Kidney tubule cell (primary cell): ENCODE data around the gene RANBP17.
"Not testable (repeated sequence)": the region's sequence is repeated elsewhere in the genome, so short reads cannot be mapped to it uniquely, and the experiment has no call there.

Experiments
- DNase-seq: peaks from one replicate; pipeline ENCODE4 v3.0.0-alpha.2; 2018; ENCODE audit warnings: low spot score

RANBP17 gene

GRCh38 chr5:170941788-170942187 is 80.0 kb downstream of the RANBP17 start:
- no peak for DNase-seq

- DNase-seq = no peak
Measured at GRCh38 chr5:170945275-170945674, 83.5 kb downstream of the RANBP17 start.

GRCh38 chr5:170960567-170960966 is 98.7 kb downstream of the RANBP17 start:
- no peak for DNase-seq

GRCh38 chr5:170963521-170963920 is 101.7 kb downstream of the RANBP17 start:
- DNase-seq = no peak

- no peak for DNase-seq
Measured at GRCh38 chr5:170974461-170974860, 112.6 kb downstream of the RANBP17 start.

- not testable (repeated sequence) for DNase-seq
Measured at GRCh38 chr5:170980261-170980660, 118.4 kb downstream of the RANBP17 start.

- no peak for DNase-seq
Measured at GRCh38 chr5:170985486-170985885, 123.7 kb downstream of the RANBP17 start.

GRCh38 chr5:170986598-170986997 is 124.8 kb downstream of the RANBP17 start:
- DNase-seq = peak; percentile 20

GRCh38 chr5:170993476-170993875 is 131.7 kb downstream of the RANBP17 start:
- DNase-seq = no peak

GRCh38 chr5:171010086-171010485 is 148.3 kb downstream of the RANBP17 start:
- no peak for DNase-seq

GRCh38 chr5:171010816-171011215 is 149.0 kb downstream of the RANBP17 start:
- DNase-seq = no peak

- no peak for DNase-seq
Measured at GRCh38 chr5:171023508-171023907, 161.7 kb downstream of the RANBP17 start.

- no peak for DNase-seq
Measured at GRCh38 chr5:171024084-171024483, 162.3 kb downstream of the RANBP17 start.

- DNase-seq = no peak
Measured at GRCh38 chr5:171029401-171029800, 167.6 kb downstream of the RANBP17 start.

- no peak for DNase-seq
Measured at GRCh38 chr5:171031977-171032376, 170.2 kb downstream of the RANBP17 start.

- DNase-seq = no peak
Measured at GRCh38 chr5:171032435-171032973, 170.7 kb downstream of the RANBP17 start.

GRCh38 chr5:171041893-171042292 is 180.1 kb downstream of the RANBP17 start:
- not testable (repeated sequence) for DNase-seq

GRCh38 chr5:171050916-171051315 is 189.1 kb downstream of the RANBP17 start:
- no peak for DNase-seq

- DNase-seq = no peak
Measured at GRCh38 chr5:171055875-171056454, 194.1 kb downstream of the RANBP17 start.

GRCh38 chr5:171067540-171068130 is 205.8 kb downstream of the RANBP17 start:
- no peak for DNase-seq

- DNase-seq = no peak
Measured at GRCh38 chr5:171074747-171075146, 212.9 kb downstream of the RANBP17 start.

GRCh38 chr5:171080186-171080938 is 218.5 kb downstream of the RANBP17 start:
- no peak for DNase-seq

GRCh38 chr5:171081319-171081718 is 219.5 kb downstream of the RANBP17 start:
- no peak for DNase-seq
